Prostate gland (tissue), 2 donors: Measurements from ENCODE around the gene LHFPL3.

Experiments
- POLR2A ChIP-seq: fragments of 450-650 bp; IDR thresholded peaks from one replicate; pipeline ENCODE4 v1.6.1; 2016; ENCODE audit warnings: antibody characterized with exemption, mild to moderate bottlenecking
- POLR2AphosphoS5 ChIP-seq: sonication (generic); formaldehyde crosslinking; IDR thresholded peaks from one replicate; pipeline ENCODE4 v1.6.1; 2017; ENCODE audit warnings: antibody characterized with exemption
- TF ChIP-seq, protein P1 (sequence below), 4 experiments: fragments of 200-600 bp in 2 of 4; fragments of 450-650 bp in 2 of 4; sonication (generic) in 2 of 4; IDR thresholded peaks; 1 replicate in 3 of 4; 2 replicates in 1 of 4; pipeline ENCODE4 v1.5.1; 2016 to 2019; ENCODE audit warnings: antibody characterized with exemption in 4 of 4, mild to moderate bottlenecking in 2 of 4, moderate library complexity in 2 of 4

DNA sequence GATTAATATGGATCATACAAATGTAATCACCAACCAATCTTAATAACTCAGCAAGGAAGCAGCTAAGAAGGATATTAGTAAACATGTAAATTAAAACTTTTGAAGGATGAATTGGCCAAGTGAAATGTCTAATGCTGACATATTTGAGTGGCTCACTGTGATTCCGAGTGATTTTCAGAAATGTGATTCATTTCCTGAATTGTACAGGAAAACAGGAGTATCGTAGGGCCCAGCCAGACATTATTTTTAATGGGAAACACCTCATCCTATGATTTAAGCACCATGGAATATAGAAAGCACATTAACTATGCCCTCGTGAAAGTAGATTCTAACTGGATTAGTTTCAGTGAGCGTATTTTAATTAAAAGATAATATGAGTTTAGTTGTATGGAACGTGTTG lies 82.3 kb downstream of the LHFPL3 start:
- TF ChIP-seq POLR2A, result no peak
- TF ChIP-seq, protein P1, sequence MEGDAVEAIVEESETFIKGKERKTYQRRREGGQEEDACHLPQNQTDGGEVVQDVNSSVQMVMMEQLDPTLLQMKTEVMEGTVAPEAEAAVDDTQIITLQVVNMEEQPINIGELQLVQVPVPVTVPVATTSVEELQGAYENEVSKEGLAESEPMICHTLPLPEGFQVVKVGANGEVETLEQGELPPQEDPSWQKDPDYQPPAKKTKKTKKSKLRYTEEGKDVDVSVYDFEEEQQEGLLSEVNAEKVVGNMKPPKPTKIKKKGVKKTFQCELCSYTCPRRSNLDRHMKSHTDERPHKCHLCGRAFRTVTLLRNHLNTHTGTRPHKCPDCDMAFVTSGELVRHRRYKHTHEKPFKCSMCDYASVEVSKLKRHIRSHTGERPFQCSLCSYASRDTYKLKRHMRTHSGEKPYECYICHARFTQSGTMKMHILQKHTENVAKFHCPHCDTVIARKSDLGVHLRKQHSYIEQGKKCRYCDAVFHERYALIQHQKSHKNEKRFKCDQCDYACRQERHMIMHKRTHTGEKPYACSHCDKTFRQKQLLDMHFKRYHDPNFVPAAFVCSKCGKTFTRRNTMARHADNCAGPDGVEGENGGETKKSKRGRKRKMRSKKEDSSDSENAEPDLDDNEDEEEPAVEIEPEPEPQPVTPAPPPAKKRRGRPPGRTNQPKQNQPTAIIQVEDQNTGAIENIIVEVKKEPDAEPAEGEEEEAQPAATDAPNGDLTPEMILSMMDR (IDR thresholded peaks at IDR 0.05), result no peak
- TF ChIP-seq POLR2AphosphoS5, result no peak
